ENCODE data around the gene SHMT2.

GRCh38 chr12:57237596-57237931, 8.1 kb downstream of the SHMT2 start:
- TF ChIP-seq, protein P1, sequence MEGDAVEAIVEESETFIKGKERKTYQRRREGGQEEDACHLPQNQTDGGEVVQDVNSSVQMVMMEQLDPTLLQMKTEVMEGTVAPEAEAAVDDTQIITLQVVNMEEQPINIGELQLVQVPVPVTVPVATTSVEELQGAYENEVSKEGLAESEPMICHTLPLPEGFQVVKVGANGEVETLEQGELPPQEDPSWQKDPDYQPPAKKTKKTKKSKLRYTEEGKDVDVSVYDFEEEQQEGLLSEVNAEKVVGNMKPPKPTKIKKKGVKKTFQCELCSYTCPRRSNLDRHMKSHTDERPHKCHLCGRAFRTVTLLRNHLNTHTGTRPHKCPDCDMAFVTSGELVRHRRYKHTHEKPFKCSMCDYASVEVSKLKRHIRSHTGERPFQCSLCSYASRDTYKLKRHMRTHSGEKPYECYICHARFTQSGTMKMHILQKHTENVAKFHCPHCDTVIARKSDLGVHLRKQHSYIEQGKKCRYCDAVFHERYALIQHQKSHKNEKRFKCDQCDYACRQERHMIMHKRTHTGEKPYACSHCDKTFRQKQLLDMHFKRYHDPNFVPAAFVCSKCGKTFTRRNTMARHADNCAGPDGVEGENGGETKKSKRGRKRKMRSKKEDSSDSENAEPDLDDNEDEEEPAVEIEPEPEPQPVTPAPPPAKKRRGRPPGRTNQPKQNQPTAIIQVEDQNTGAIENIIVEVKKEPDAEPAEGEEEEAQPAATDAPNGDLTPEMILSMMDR (IDR thresholded peaks at IDR 0.05) = no peak
- no peak for TF ChIP-seq POLR2A (IDR thresholded peaks at IDR 0.05)
- no peak for TF ChIP-seq EP300 (IDR thresholded peaks at IDR 0.05)
- no peak for TF ChIP-seq POLR2AphosphoS5 (IDR thresholded peaks at IDR 0.05)

All from upper lobe of left lung (tissue), 4 donors.